IPS-20b (cell line): ENCODE data around the gene INSRR.

ENCODE experiments used
- H3K27ac ChIP-seq: one replicate; pipeline ENCODE4 v1.5.1; 2013; ENCODE audit warnings: low read length
- H3K27me3 ChIP-seq: 2 replicates; pipeline ENCODE4 v1.6.1; 2013; ENCODE audit warnings: mild to moderate bottlenecking, low read length, inconsistent platforms; ENCODE audit not compliant: insufficient read depth
- H3K36me3 ChIP-seq: 2 replicates; pipeline ENCODE4 v1.6.1; 2013; ENCODE audit warnings: low read depth, mild to moderate bottlenecking, inconsistent platforms, low read length, moderate library complexity; ENCODE audit not compliant: insufficient read depth
- H3K4me1 ChIP-seq: 2 replicates; pipeline ENCODE4 v1.6.1; 2013; ENCODE audit warnings: mild to moderate bottlenecking, control low read depth, inconsistent platforms, low read length, moderate library complexity; ENCODE audit not compliant: insufficient read depth
- H3K4me3 ChIP-seq: 2 replicates; pipeline ENCODE4 v1.5.1; 2013; ENCODE audit warnings: mild to moderate bottlenecking, low read length, inconsistent platforms
- H3K9ac ChIP-seq: 2 replicates; pipeline ENCODE4 v1.6.1; 2013; ENCODE audit warnings: low read depth, mild to moderate bottlenecking, inconsistent platforms, low read length, moderate library complexity
- H3K9me3 ChIP-seq: 2 replicates; pipeline ENCODE4 v1.6.1; 2013; ENCODE audit warnings: mild to moderate bottlenecking, low read depth, low read length, inconsistent platforms; ENCODE audit not compliant: insufficient read depth

Gene INSRR

GRCh38 chr1:156806512-156807440, 52.1 kb downstream of the INSRR start:
- H3K27me3 ChIP-seq = peaks cover 9% of the 10 kb centered on the region

GRCh38 chr1:156805766-156806511, 53.0 kb downstream of the INSRR start:
- peaks cover 11% of the 10 kb centered on the region for H3K36me3 ChIP-seq
- H3K27ac ChIP-seq = no peak overlapping the region

More at GRCh38 chr1:156806512-156807440, 52.1 kb downstream of the INSRR start:
- Histone ChIP-seq H3K9me3 (no peaks in the 10 kb centered on the region), H3K4me3 (no peak overlapping the region), H3K4me1 (no peaks in the 10 kb centered on the region), H3K36me3 (peaks cover 2% of the 10 kb centered on the region; the same call in 1 of the 2 replicates), H3K27ac (no peak overlapping the region), H3K9ac (no peak overlapping the region)

GRCh38 chr1:156804572-156805243, 54.2 kb downstream of the INSRR start:
- Histone ChIP-seq H3K27me3 (no peaks in the 10 kb centered on the region), H3K9me3 (no peaks in the 10 kb centered on the region), H3K4me1 (no peaks in the 10 kb centered on the region), H3K4me3 (no peak overlapping the region), H3K36me3 (peaks cover 23% of the 10 kb centered on the region), H3K27ac (no peak overlapping the region), H3K9ac (no peak overlapping the region; the same call in 1 of the 2 replicates)

More at GRCh38 chr1:156805766-156806511, 53.0 kb downstream of the INSRR start:
- Histone ChIP-seq H3K27me3 (0 out of 2 replicates have a peak, but pooled peaks cover under 1% of the 10 kb centered on the region), H3K9me3 (no peaks in the 10 kb centered on the region), H3K4me1 (no peaks in the 10 kb centered on the region), H3K4me3 (no peak overlapping the region), H3K9ac (no peak overlapping the region)

- no peaks in the 10 kb centered on the region for H3K27me3 ChIP-seq
- H3K4me1 ChIP-seq = no peaks in the 10 kb centered on the region
- no peaks in the 10 kb centered on the region for H3K9me3 ChIP-seq
- peaks cover 29% of the 10 kb centered on the region for H3K36me3 ChIP-seq
- H3K9ac ChIP-seq = no peak overlapping the region
- H3K4me3 ChIP-seq = no peak overlapping the region
- no peak overlapping the region for H3K27ac ChIP-seq
Observed at GRCh38 chr1:156804026-156804425, 54.9 kb downstream of the INSRR start.

- H3K9me3 ChIP-seq = no peaks in the 10 kb centered on the region
- no peak overlapping the region for H3K4me3 ChIP-seq
- H3K27ac ChIP-seq = no peak overlapping the region
- H3K36me3 ChIP-seq = peaks cover 37% of the 10 kb centered on the region
- H3K4me1 ChIP-seq = no peaks in the 10 kb centered on the region
- no peak overlapping the region for H3K9ac ChIP-seq
- no peaks in the 10 kb centered on the region for H3K27me3 ChIP-seq
Observed at GRCh38 chr1:156803086-156803851, 55.6 kb downstream of the INSRR start.

GRCh38 chr1:156802421-156802935, 56.4 kb downstream of the INSRR start:
- Histone ChIP-seq H3K4me3 (no peak overlapping the region), H3K27me3 (no peaks in the 10 kb centered on the region), H3K9ac (no peak overlapping the region), H3K27ac (no peak overlapping the region), H3K36me3 (peaks cover 45% of the 10 kb centered on the region), H3K4me1 (no peaks in the 10 kb centered on the region), H3K9me3 (no peaks in the 10 kb centered on the region)

GRCh38 chr1:156801409-156802121, 57.4 kb downstream of the INSRR start:
- H3K9ac ChIP-seq = no peak overlapping the region
- H3K36me3 ChIP-seq = peaks cover 53% of the 10 kb centered on the region
- H3K9me3 ChIP-seq = no peaks in the 10 kb centered on the region
- H3K27ac ChIP-seq = no peak overlapping the region
- H3K4me1 ChIP-seq = no peaks in the 10 kb centered on the region
- H3K27me3 ChIP-seq = no peaks in the 10 kb centered on the region
- H3K4me3 ChIP-seq = no peak overlapping the region

GRCh38 chr1:156797212-156797871, 61.6 kb downstream of the INSRR start:
- no peaks in the 10 kb centered on the region for H3K9me3 ChIP-seq
- peaks cover 94% of the 10 kb centered on the region for H3K36me3 ChIP-seq
- H3K27me3 ChIP-seq = no peaks in the 10 kb centered on the region
- H3K9ac ChIP-seq = no peak overlapping the region
- no peak overlapping the region for H3K27ac ChIP-seq
- no peaks in the 10 kb centered on the region for H3K4me1 ChIP-seq
- H3K4me3 ChIP-seq = no peak overlapping the region

GRCh38 chr1:156796340-156797097, 62.4 kb downstream of the INSRR start:
- H3K27ac ChIP-seq = no peak overlapping the region
- peaks cover 97% of the 10 kb centered on the region for H3K36me3 ChIP-seq
- H3K9ac ChIP-seq = no peak overlapping the region
- no peak overlapping the region for H3K4me3 ChIP-seq
- no peaks in the 10 kb centered on the region for H3K27me3 ChIP-seq
- no peaks in the 10 kb centered on the region for H3K9me3 ChIP-seq
- no peaks in the 10 kb centered on the region for H3K4me1 ChIP-seq
